KMS-11 (cell line): ENCODE results near the gene DDX47.

Experiments
- H2AFZ ChIP-seq: fragments of 200-600 bp; sonication (generic); 2 replicates; pipeline ENCODE4 v1.6.1; 2016; ENCODE audit warnings: antibody characterized with exemption, mixed run types, low read depth
- H3K27ac ChIP-seq: fragments of 200-600 bp; sonication (generic); 2 replicates; pipeline ENCODE4 v1.6.1; 2016; ENCODE audit warnings: mild to moderate bottlenecking, mixed run types
- H3K27me3 ChIP-seq: fragments of 200-600 bp; sonication (generic); 2 replicates; pipeline ENCODE4 v1.6.1; 2017; ENCODE audit warnings: mild to moderate bottlenecking, low read depth, mixed run types, moderate library complexity; ENCODE audit not compliant: insufficient read depth
- H3K36me3 ChIP-seq: fragments of 200-600 bp; sonication (generic); 2 replicates; pipeline ENCODE4 v1.6.1; 2017; ENCODE audit warnings: mild to moderate bottlenecking, mixed run types; ENCODE audit not compliant: insufficient read depth
- H3K4me1 ChIP-seq: fragments of 200-600 bp; sonication (generic); 2 replicates; pipeline ENCODE4 v1.6.1; 2016; ENCODE audit warnings: mild to moderate bottlenecking, low read depth, mixed run types; ENCODE audit not compliant: poor library complexity, severe bottlenecking
- H3K4me2 ChIP-seq: fragments of 200-600 bp; sonication (generic); 2 replicates; pipeline ENCODE4 v1.7.0; 2016; ENCODE audit warnings: mild to moderate bottlenecking, mixed run types
- H3K4me3 ChIP-seq: fragments of 200-600 bp; sonication (generic); IDR thresholded peaks from 2 replicates; pipeline ENCODE4 v1.6.1; 2017; ENCODE audit warnings: low read depth, low read length, mixed read lengths; ENCODE audit not compliant: insufficient read depth
- H3K79me2 ChIP-seq: fragments of 200-600 bp; sonication (generic); 2 replicates; pipeline ENCODE4 v1.6.1; 2016; ENCODE audit warnings: low read depth, mixed run types; ENCODE audit not compliant: insufficient read depth
- H3K9ac ChIP-seq: fragments of 200-600 bp; sonication (generic); 2 replicates; pipeline ENCODE4 v1.6.1; 2016; ENCODE audit warnings: mild to moderate bottlenecking, mixed run types
- H4K20me1 ChIP-seq: fragments of 200-600 bp; sonication (generic); 2 replicates; pipeline ENCODE4 v1.6.1; 2016; ENCODE audit warnings: mild to moderate bottlenecking, mixed run types; ENCODE audit not compliant: insufficient read depth
- TF ChIP-seq, protein P1 (sequence below): fragments of 200-600 bp; sonication (generic); conservative IDR thresholded peaks from 2 replicates; pipeline ENCODE4 v1.6.1; 2017; ENCODE audit warnings: low read depth, mild to moderate bottlenecking, antibody characterized with exemption, low read length, moderate library complexity, mixed read lengths

The DDX47 gene

DNA sequence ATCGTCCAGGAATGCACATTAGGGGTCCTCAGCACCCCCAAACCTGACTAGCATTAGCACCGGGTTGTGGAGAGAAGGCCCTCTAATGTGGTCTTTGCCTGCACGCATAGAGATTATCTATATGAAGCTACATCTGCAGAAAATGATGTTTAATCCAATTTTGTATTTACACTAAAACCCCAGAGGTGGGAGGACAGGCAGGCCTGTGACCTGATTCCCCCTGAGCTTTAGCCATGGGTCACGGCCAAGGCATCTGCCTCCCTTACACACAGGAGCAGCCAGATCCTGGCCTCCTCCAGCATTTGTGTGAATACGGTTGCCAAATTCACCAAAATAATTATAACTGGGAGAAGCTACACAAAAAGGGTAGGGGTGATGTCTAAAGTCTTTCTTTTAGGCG lies 20.7 kb upstream of the DDX47 start:
- H2AFZ ChIP-seq: no peak overlapping the region

DNA sequence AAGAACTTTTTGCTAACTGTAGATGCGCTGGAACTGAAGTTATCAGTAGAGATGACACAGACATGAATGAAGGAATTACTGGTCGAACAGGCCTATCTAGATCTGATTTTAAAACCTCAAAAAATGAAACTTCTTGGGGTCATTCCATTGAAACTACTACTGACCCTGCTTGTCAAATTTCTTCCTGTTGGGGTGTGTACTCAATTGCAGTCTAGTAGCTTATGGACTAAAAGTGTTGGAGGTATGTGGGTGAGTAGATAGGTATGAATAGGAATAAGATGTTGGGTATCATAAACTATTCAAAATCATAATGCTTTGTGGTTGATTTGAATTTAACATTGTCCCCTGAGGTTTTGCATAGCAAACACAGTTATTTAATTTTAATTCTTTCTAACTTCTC lies 18.5 kb upstream of the DDX47 start:
- Histone ChIP-seq H3K27ac (no peak overlapping the region), H3K36me3 (no peaks in the 10 kb centered on the region), H3K4me2 (no peak overlapping the region), H3K4me3 (no peak overlapping the region), H4K20me1 (no peaks in the 10 kb centered on the region), H3K79me2 (no peaks in the 10 kb centered on the region), H2AFZ (no peak overlapping the region), H3K27me3 (no peaks in the 10 kb centered on the region), H3K9ac (no peak overlapping the region), H3K4me1 (peaks cover 36% of the 10 kb centered on the region)
- TF ChIP-seq, protein P1, sequence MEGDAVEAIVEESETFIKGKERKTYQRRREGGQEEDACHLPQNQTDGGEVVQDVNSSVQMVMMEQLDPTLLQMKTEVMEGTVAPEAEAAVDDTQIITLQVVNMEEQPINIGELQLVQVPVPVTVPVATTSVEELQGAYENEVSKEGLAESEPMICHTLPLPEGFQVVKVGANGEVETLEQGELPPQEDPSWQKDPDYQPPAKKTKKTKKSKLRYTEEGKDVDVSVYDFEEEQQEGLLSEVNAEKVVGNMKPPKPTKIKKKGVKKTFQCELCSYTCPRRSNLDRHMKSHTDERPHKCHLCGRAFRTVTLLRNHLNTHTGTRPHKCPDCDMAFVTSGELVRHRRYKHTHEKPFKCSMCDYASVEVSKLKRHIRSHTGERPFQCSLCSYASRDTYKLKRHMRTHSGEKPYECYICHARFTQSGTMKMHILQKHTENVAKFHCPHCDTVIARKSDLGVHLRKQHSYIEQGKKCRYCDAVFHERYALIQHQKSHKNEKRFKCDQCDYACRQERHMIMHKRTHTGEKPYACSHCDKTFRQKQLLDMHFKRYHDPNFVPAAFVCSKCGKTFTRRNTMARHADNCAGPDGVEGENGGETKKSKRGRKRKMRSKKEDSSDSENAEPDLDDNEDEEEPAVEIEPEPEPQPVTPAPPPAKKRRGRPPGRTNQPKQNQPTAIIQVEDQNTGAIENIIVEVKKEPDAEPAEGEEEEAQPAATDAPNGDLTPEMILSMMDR: no peak

More for the DNA sequence above, 20.7 kb upstream of the DDX47 start:
- TF ChIP-seq, protein P1: no peak
- Histone ChIP-seq H3K4me3 (no peak overlapping the region), H3K36me3 (no peaks in the 10 kb centered on the region), H3K79me2 (peaks cover 3% of the 10 kb centered on the region; the same call in 1 of the 2 replicates), H3K27me3 (no peaks in the 10 kb centered on the region), H3K4me2 (no peak overlapping the region), H3K9ac (no peak overlapping the region), H3K27ac (no peak overlapping the region), H3K4me1 (peaks cover 39% of the 10 kb centered on the region), H4K20me1 (no peaks in the 10 kb centered on the region)

DNA sequence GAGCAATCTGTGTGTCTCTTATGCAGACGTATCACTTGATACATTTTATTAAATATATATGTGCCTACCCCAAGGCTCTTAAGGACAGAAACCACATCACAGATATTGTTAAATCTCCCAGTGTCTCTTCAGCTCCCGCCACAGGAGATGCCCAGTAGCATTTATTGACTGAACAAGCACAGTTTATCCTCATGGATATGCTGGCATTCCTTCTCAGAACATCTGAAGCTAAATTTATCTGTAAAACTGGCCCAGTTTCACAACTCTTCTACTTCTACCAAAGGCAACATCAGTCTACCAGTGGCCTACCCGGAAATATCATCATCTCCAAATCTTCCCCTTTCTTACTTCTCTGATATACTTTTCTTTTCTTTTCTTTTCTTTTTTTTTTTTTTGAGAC lies 17.0 kb upstream of the DDX47 start:
- no peaks in the 10 kb centered on the region for H4K20me1 ChIP-seq
- no peak overlapping the region for H3K27ac ChIP-seq
- H3K4me3 ChIP-seq: no peak overlapping the region
- TF ChIP-seq, protein P1: no peak
- H3K79me2 ChIP-seq: no peaks in the 10 kb centered on the region
- H3K9ac ChIP-seq: no peak overlapping the region
- H3K27me3 ChIP-seq: no peaks in the 10 kb centered on the region
- H3K4me2 ChIP-seq: 0 out of 2 replicates have a peak overlapping the region, but pooled peaks have one; percentile 40
- H3K36me3 ChIP-seq: no peaks in the 10 kb centered on the region
- no peak overlapping the region for H2AFZ ChIP-seq
- peaks cover 36% of the 10 kb centered on the region for H3K4me1 ChIP-seq

DNA sequence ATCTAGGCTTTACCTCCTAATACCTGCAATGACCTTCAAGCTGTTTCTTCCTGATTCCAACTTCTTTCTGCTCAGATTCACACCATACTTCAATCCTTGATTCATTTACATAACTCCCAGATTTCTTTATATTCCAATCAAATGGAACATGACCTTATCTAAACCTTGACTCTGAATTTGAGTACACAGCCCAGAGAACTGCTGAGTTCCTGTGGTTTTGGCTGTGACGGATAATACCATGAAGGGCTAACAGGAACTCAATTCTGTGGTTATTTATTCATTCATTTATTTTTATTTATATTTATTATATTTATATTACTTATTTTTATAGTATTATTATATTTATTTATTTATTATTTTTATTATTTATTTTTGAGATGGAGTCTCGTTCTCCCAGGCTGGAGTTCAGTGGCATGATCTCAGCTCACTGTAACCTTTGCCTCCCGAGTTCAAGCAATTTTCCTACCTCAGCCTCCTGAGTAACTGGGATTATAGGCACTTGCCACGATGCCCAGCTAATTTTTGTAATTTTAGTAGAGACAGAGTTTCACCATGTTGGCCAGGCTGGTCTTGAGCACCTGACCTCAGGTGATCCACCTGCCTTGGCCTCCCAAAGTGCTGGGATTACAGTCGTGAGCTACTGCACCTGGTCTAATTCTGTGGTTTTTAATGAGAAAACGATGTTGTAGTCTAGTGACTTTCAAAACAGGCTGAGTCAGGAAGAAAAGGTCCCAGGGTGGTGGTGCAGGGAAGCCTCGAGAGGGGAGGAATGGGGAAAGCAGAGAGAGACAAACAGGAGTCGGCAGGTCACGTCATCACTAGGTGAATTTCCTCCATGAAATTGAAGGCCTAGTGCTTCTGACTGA lies 16.0 kb upstream of the DDX47 start:
- Histone ChIP-seq H3K79me2 (no peaks in the 10 kb centered on the region), H4K20me1 (no peaks in the 10 kb centered on the region), H3K27ac (peak overlapping the region; percentile 95), H3K9ac (peak overlapping the region; percentile 60), H2AFZ (peak overlapping the region; percentile 58; the same call in 1 of the 2 replicates), H3K36me3 (no peaks in the 10 kb centered on the region), H3K4me3 (no peak overlapping the region), H3K4me2 (peak overlapping the region; percentile 40), H3K4me1 (peaks cover 38% of the 10 kb centered on the region), H3K27me3 (no peaks in the 10 kb centered on the region)
- TF ChIP-seq, protein P1: no peak
